ENCODE results near the gene SRD5A3. TPM values are rescaled to one million over a fixed set of nuclear protein-coding genes. Genes with fewer than 3 reads are reported as not detected.
"Not testable (repeated sequence)": the region's sequence is repeated elsewhere in the genome, so short reads cannot be mapped to it uniquely, and the experiment has no call there.

Gene SRD5A3
- total RNA-seq, 1 experiment from 2014 or later: 7.3 TPM

GRCh38 chr4:55347610-55348228 lies 1.7 kb downstream of the SRD5A3 start:
- H3K36me3 ChIP-seq (ENCODE audit: low read depth): no peaks in the 10 kb centered on the region
- BruUV-seq (replicated peaks): TSS peak; percentile 46
- no peaks in the 10 kb centered on the region for H3K9me3 ChIP-seq (ENCODE audit: insufficient read depth, low read depth)
- TF ChIP-seq CTCF (conservative IDR thresholded peaks at IDR 0.05) (no peak), EZH2 (IDR thresholded peaks at IDR 0.05; ENCODE audit: low read depth) (no peak)
- H3K79me2 ChIP-seq (ENCODE audit: low read depth): no peaks in the 10 kb centered on the region; the same call in 1 of the 2 replicates
- H3K9me2 ChIP-seq (ENCODE audit: insufficient read depth): no peaks in the 10 kb centered on the region
- no peaks in the 10 kb centered on the region for H3F3A ChIP-seq (ENCODE audit: insufficient read depth, low read depth)
- CTCF ChIA-PET: interaction anchor here (0.9 kb wide), 1 partner anchor 493 kb away, joined by 3 read pairs; no protein-coding TSS in a partner anchor
- peak overlapping the region; percentile 78; the same call in 1 of the 2 replicates for H3K4me2 ChIP-seq
- POLR2A ChIA-PET (ENCODE audit: unreplicated experiment): no interaction called here
- no peak for DNase-seq
- no peak overlapping the region for H2AFZ ChIP-seq
- intact Hi-C loops (cut with micrococcal nuclease; ENCODE audit: unreplicated experiment): loop anchor here (5.0 to 10.0 kb wide), 2 partner anchors 75 to 197 kb away; partner anchors contain the start of gene CLOCK
- H4K20me1 ChIP-seq (ENCODE audit: insufficient read depth): no peaks in the 10 kb centered on the region
- H3K27me3 ChIP-seq (ENCODE audit: insufficient read depth, low read depth): no peaks in the 10 kb centered on the region
- no peak overlapping the region for H3K27ac ChIP-seq
- H3K4me3 ChIP-seq: no peak overlapping the region
- H3K4me1 ChIP-seq (replicated peaks; ENCODE audit: insufficient read depth): peaks cover 27% of the 10 kb centered on the region

GRCh38 chr4:55348466-55348865 lies 2.4 kb downstream of the SRD5A3 start:
- Histone ChIP-seq H3K27me3 (ENCODE audit: insufficient read depth, low read depth) (no peaks in the 10 kb centered on the region), H3K9me3 (ENCODE audit: insufficient read depth, low read depth) (no peaks in the 10 kb centered on the region), H3K79me2 (ENCODE audit: low read depth) (no peaks in the 10 kb centered on the region; the same call in 1 of the 2 replicates), H3K4me3 (no peak overlapping the region), H3K4me2 (peak overlapping the region; percentile 78; the same call in 1 of the 2 replicates), H3K36me3 (ENCODE audit: low read depth) (no peaks in the 10 kb centered on the region), H3K27ac (no peak overlapping the region), H2AFZ (no peak overlapping the region), H4K20me1 (ENCODE audit: insufficient read depth) (no peaks in the 10 kb centered on the region), H3K9me2 (ENCODE audit: insufficient read depth) (no peaks in the 10 kb centered on the region), H3K4me1 (replicated peaks; ENCODE audit: insufficient read depth) (peaks cover 27% of the 10 kb centered on the region), H3F3A (ENCODE audit: insufficient read depth, low read depth) (no peaks in the 10 kb centered on the region)
- BruUV-seq (replicated peaks): no TSS peak
- intact Hi-C loops (cut with micrococcal nuclease; ENCODE audit: unreplicated experiment): loop anchor here (5.0 to 10.0 kb wide), 2 partner anchors 74 to 196 kb away; partner anchors contain the start of gene CLOCK
- POLR2A ChIA-PET (ENCODE audit: unreplicated experiment): no interaction called here
- TF ChIP-seq CTCF (conservative IDR thresholded peaks at IDR 0.05): no peak
- no peak for TF ChIP-seq EZH2 (IDR thresholded peaks at IDR 0.05; ENCODE audit: low read depth)
- peak in 1 of 2 experiments; percentile 37 for DNase-seq
- CTCF ChIA-PET: no interaction called here

GRCh38 chr4:55350870-55351269 lies 4.8 kb downstream of the SRD5A3 start:
- DNase-seq; H2AFZ ChIP-seq; H3K4me3 ChIP-seq; H3K9me2 ChIP-seq (ENCODE audit: insufficient read depth); H3K27me3 ChIP-seq (ENCODE audit: insufficient read depth, low read depth); H3K27ac ChIP-seq; H3K4me2 ChIP-seq; CTCF ChIA-PET; H4K20me1 ChIP-seq (ENCODE audit: insufficient read depth); H3K9me3 ChIP-seq (ENCODE audit: insufficient read depth, low read depth); POLR2A ChIA-PET (ENCODE audit: unreplicated experiment); H3K79me2 ChIP-seq (ENCODE audit: low read depth); intact Hi-C loops (cut with micrococcal nuclease; ENCODE audit: unreplicated experiment); H3F3A ChIP-seq (ENCODE audit: insufficient read depth, low read depth); H3K36me3 ChIP-seq (ENCODE audit: low read depth); BruUV-seq (replicated peaks): not testable (repeated sequence)
- peaks cover 21% of the 10 kb centered on the region for H3K4me1 ChIP-seq (replicated peaks; ENCODE audit: insufficient read depth)
